Loucy (cell line): ENCODE results near the gene UBE2Q2.

Experiments used
- EZH2phosphoT487 ChIP-seq: fragments of 200-600 bp; IDR thresholded peaks from 2 replicates; pipeline ENCODE4 v1.6.1; 2018; ENCODE audit warnings: antibody characterized with exemption, mild to moderate bottlenecking, moderate library complexity, borderline replicate concordance
- TF ChIP-seq, protein P1 (sequence below): fragments of 200-600 bp; sonication (generic); conservative IDR thresholded peaks from 2 replicates; pipeline ENCODE4 v1.5.1; 2014; ENCODE audit warnings: mild to moderate bottlenecking, antibody characterized with exemption, low read length

GRCh38 chr15:75895731-75896130, 52.5 kb downstream of the UBE2Q2 start:
- TF ChIP-seq, protein P1, sequence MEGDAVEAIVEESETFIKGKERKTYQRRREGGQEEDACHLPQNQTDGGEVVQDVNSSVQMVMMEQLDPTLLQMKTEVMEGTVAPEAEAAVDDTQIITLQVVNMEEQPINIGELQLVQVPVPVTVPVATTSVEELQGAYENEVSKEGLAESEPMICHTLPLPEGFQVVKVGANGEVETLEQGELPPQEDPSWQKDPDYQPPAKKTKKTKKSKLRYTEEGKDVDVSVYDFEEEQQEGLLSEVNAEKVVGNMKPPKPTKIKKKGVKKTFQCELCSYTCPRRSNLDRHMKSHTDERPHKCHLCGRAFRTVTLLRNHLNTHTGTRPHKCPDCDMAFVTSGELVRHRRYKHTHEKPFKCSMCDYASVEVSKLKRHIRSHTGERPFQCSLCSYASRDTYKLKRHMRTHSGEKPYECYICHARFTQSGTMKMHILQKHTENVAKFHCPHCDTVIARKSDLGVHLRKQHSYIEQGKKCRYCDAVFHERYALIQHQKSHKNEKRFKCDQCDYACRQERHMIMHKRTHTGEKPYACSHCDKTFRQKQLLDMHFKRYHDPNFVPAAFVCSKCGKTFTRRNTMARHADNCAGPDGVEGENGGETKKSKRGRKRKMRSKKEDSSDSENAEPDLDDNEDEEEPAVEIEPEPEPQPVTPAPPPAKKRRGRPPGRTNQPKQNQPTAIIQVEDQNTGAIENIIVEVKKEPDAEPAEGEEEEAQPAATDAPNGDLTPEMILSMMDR = no peak
- no peak for TF ChIP-seq EZH2phosphoT487
